Measurements from ENCODE around the gene RARA. TPM values are rescaled to one million over a fixed set of nuclear protein-coding genes. Genes with fewer than 3 reads are reported as not detected.

Gene RARA
- total RNA-seq, 2 donors from 2014 or later: 46.8 to 73.4 TPM

DNA sequence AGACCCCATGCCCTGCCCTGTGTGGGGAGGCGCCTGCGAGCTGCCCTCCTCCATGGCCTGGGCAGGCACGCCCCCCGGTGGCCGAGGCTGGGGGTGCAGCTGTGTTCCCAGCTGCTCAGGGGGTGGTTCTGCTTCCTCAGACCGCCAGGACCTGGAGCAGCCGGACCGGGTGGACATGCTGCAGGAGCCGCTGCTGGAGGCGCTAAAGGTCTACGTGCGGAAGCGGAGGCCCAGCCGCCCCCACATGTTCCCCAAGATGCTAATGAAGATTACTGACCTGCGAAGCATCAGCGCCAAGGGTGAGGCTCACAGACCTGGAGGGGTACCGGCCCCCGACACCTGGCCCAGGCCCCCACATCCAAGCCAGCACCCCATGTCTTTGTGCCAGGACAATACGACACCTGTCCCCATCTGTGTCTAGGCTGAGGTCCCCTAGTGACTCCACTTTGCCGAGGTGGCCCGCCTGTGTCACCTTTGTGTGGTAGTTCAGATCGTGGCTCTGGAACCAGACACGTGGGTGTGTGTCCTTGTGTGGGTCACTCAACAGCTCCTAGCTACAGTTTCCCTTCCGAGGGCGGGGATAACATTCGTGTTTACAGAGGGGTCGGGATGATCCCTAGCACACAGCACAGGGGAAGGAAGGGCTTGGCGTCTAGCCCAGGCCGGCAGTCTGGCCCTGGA is 46.3 kb downstream of the RARA start:
- Histone ChIP-seq H3K36me3 (peaks cover 23% of the 10 kb centered on the region), H3K9me3 (no peaks in the 10 kb centered on the region), H3K4me3 (no peak overlapping the region), H3K4me1 (ENCODE audit: control insufficient read depth in 1 of 2, low read depth in 2 of 2) (peaks cover 0 to 18% of the 10 kb centered on the region in 2 donors), H3K27ac (no peak overlapping the region), H3K27me3 (replicated peaks; ENCODE audit: insufficient read depth) (no peaks in the 10 kb centered on the region)
- TF ChIP-seq, protein P1, sequence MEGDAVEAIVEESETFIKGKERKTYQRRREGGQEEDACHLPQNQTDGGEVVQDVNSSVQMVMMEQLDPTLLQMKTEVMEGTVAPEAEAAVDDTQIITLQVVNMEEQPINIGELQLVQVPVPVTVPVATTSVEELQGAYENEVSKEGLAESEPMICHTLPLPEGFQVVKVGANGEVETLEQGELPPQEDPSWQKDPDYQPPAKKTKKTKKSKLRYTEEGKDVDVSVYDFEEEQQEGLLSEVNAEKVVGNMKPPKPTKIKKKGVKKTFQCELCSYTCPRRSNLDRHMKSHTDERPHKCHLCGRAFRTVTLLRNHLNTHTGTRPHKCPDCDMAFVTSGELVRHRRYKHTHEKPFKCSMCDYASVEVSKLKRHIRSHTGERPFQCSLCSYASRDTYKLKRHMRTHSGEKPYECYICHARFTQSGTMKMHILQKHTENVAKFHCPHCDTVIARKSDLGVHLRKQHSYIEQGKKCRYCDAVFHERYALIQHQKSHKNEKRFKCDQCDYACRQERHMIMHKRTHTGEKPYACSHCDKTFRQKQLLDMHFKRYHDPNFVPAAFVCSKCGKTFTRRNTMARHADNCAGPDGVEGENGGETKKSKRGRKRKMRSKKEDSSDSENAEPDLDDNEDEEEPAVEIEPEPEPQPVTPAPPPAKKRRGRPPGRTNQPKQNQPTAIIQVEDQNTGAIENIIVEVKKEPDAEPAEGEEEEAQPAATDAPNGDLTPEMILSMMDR (IDR thresholded peaks at IDR 0.05): peak; percentile 98
- no peak for ATAC-seq (ENCODE audit: insufficient number of reproducible peaks, low FRiP score, low read depth)
- no peak for DNase-seq (ENCODE audit: low spot score)

- peaks cover 23% of the 10 kb centered on the region for H3K36me3 ChIP-seq
These were observed 47.1 kb downstream of the RARA start for GRCh38 chr17:40355804-40356758.

GRCh38 chr17:40356990-40357881 is 48.3 kb downstream of the RARA start:
- peaks cover 14% of the 10 kb centered on the region for H3K36me3 ChIP-seq
- DNase-seq (ENCODE audit: low spot score) (no peak), ATAC-seq (ENCODE audit: insufficient number of reproducible peaks, low FRiP score, low read depth) (no peak)
- H3K4me3 ChIP-seq: no peak overlapping the region
- TF ChIP-seq, protein P1 (IDR thresholded peaks at IDR 0.05): no peak
- no peaks in the 10 kb centered on the region for H3K9me3 ChIP-seq
- peaks cover 0 to 12% of the 10 kb centered on the region in 2 donors for H3K4me1 ChIP-seq (ENCODE audit: control insufficient read depth in 1 of 2, low read depth in 2 of 2)
- peak overlapping the region in 1 of 2 donors; percentile 2 for H3K27ac ChIP-seq
- H3K27me3 ChIP-seq (replicated peaks; ENCODE audit: insufficient read depth): no peaks in the 10 kb centered on the region

More at GRCh38 chr17:40355804-40356758, 47.1 kb downstream of the RARA start:
- DNase-seq (ENCODE audit: low spot score) (no peak), ATAC-seq (ENCODE audit: insufficient number of reproducible peaks, low FRiP score, low read depth) (no peak)
- TF ChIP-seq, protein P1 (IDR thresholded peaks at IDR 0.05): no peak
- no peak overlapping the region for H3K27ac ChIP-seq
- H3K4me1 ChIP-seq (ENCODE audit: control insufficient read depth in 1 of 2, low read depth in 2 of 2): peaks cover 0 to 12% of the 10 kb centered on the region in 2 donors
- H3K9me3 ChIP-seq: no peaks in the 10 kb centered on the region
- H3K27me3 ChIP-seq (replicated peaks; ENCODE audit: insufficient read depth): no peaks in the 10 kb centered on the region
- no peak overlapping the region for H3K4me3 ChIP-seq

- DNase-seq (ENCODE audit: low spot score) (peak; percentile 56), ATAC-seq (ENCODE audit: insufficient number of reproducible peaks, low FRiP score, low read depth) (peak; percentile 80)
- Histone ChIP-seq H3K9me3 (no peaks in the 10 kb centered on the region), H3K4me1 (ENCODE audit: control insufficient read depth in 1 of 2, low read depth in 2 of 2) (peaks cover 0 to 17% of the 10 kb centered on the region in 2 donors), H3K27ac (peak overlapping the region in 1 of 2 donors; percentile 2), H3K4me3 (peak overlapping the region; percentile 57), H3K36me3 (peaks cover 5% of the 10 kb centered on the region), H3K27me3 (replicated peaks; ENCODE audit: insufficient read depth) (no peaks in the 10 kb centered on the region)
- TF ChIP-seq, protein P1 (IDR thresholded peaks at IDR 0.05): peak; percentile 99
These were observed 49.5 kb downstream of the RARA start for GRCh38 chr17:40358323-40359038.

Data from thoracic aorta (tissue), 2 donors.